ENCODE data around the gene KLK7.

KLK7 gene

GRCh38 chr19:50928831-50929230 is 54.9 kb downstream of the KLK7 start:
- H3K4me2 ChIP-seq (ENCODE audit: low read length): no peak overlapping the region
- no CpG with 5 or more reads among the region's 5 CpGs for WGBS (ENCODE audit: extremely low coverage, insufficient coverage, low lambda C conversion rate)
- no peaks in the 10 kb centered on the region for H3K79me2 ChIP-seq (ENCODE audit: control insufficient read depth, insufficient read depth, low read length)
- no peaks in the 10 kb centered on the region for H3K36me3 ChIP-seq (ENCODE audit: control insufficient read depth, insufficient read depth, low read length)
- no peak overlapping the region for H3K23ac ChIP-seq (ENCODE audit: low read length)
- no peak overlapping the region for H3K27ac ChIP-seq (ENCODE audit: low read depth, low read length)
- H3K56ac ChIP-seq (ENCODE audit: low read length): no peak overlapping the region
- no peak overlapping the region for H3K4me3 ChIP-seq (ENCODE audit: low read length)
- H3K27me3 ChIP-seq (ENCODE audit: insufficient read depth, low read length, poor library complexity): no peaks in the 10 kb centered on the region
- H2BK15ac ChIP-seq (replicated peaks; ENCODE audit: low read depth): no peak overlapping the region
- no peak overlapping the region for H3K4ac ChIP-seq (ENCODE audit: low read depth, low read length)
- peak; percentile 50 for DNase-seq
- no peaks in the 10 kb centered on the region for H3K79me1 ChIP-seq (ENCODE audit: low read length)
- H2BK120ac ChIP-seq (ENCODE audit: low read depth, low read length): no peak overlapping the region
- H4K5ac ChIP-seq (ENCODE audit: low read length): no peak overlapping the region
- H3K18ac ChIP-seq (ENCODE audit: low read length): no peak overlapping the region
- no peak overlapping the region for H4K8ac ChIP-seq (ENCODE audit: low read depth, low read length)
- H3K9ac ChIP-seq (ENCODE audit: low read length): no peak overlapping the region
- no peaks in the 10 kb centered on the region for H3K4me1 ChIP-seq (ENCODE audit: control insufficient read depth, low read depth, low read length)
- no peak overlapping the region for H2AK5ac ChIP-seq (ENCODE audit: low read length)
- no peak overlapping the region for H2BK5ac ChIP-seq (ENCODE audit: low read length)
